ENCODE results near the gene ATP2C1. TPM values are rescaled to one million over a fixed set of nuclear protein-coding genes. Genes with fewer than 3 reads are reported as not detected.

The ATP2C1 gene
- total RNA-seq, 1 donor, result 136 TPM

DNA sequence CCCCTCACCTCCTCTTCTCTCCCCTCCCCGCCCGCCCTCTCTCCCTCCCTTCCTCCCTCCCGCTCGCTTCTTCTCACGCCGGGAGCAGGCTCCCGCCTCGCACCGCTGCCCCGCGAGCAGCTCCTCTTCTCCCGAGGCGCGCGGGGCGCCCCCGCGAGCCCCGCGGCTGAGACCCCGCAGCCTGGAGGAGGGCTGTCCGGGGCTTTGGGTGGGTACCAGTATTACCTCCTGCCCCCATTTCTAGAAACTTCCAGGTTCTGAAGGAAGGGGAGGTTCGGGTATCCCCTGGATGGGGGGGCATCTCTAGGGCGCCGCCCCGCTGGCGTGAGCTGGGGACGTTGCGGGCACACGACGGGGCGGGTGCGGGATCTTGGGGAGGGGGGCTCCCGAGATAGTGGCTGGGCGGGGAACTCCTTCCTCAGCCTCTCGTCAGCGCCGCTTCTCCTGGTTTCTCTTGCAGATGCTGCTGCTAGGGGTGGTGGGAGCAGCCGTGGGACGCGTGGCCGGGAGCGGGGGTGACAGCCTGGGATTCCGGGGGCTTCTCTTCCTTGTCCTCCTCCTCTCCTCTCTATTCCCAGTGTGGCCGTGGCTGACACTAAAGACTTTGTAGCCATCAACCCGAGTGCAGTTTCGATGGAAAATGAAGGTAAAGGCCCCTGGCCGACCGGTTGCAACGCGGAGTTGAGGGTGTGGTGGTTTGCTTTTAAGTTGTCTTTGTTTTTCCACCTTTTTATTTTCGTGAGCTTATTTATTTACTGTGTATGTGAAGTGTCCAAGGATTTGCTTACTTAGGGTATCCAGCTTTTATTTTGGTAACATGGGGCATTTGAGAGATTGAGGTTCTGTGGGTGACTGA lies 474 bp downstream of the ATP2C1 start:
- H3K4me3 ChIP-seq (ENCODE audit: low read depth, low read length), result peak overlapping the region; percentile 93
- DNase-seq (ENCODE audit: low read depth), result no peak
- TF ChIP-seq, protein P1, sequence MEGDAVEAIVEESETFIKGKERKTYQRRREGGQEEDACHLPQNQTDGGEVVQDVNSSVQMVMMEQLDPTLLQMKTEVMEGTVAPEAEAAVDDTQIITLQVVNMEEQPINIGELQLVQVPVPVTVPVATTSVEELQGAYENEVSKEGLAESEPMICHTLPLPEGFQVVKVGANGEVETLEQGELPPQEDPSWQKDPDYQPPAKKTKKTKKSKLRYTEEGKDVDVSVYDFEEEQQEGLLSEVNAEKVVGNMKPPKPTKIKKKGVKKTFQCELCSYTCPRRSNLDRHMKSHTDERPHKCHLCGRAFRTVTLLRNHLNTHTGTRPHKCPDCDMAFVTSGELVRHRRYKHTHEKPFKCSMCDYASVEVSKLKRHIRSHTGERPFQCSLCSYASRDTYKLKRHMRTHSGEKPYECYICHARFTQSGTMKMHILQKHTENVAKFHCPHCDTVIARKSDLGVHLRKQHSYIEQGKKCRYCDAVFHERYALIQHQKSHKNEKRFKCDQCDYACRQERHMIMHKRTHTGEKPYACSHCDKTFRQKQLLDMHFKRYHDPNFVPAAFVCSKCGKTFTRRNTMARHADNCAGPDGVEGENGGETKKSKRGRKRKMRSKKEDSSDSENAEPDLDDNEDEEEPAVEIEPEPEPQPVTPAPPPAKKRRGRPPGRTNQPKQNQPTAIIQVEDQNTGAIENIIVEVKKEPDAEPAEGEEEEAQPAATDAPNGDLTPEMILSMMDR (IDR thresholded peaks at IDR 0.05; ENCODE audit: insufficient read depth, low read depth, low read length), result no peak

DNA sequence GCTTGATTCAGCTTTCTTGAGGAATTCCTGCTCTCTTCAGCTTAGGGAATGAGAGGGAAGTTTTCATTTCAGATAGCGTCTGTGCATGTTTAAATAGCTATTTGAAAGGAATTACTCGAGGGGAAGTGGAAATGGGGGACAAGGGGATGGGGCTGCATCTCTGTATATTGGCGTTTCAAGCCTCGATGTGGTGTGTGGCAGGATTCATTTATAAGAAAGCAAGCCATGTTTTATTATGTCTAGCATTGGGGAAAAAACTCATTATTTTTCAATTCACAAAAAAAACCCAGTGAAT lies 1.0 kb downstream of the ATP2C1 start:
- TF ChIP-seq, protein P1 (IDR thresholded peaks at IDR 0.05; ENCODE audit: insufficient read depth, low read depth, low read length), result no peak
- peak overlapping the region; percentile 93 for H3K4me3 ChIP-seq (ENCODE audit: low read depth, low read length)
- no peak for DNase-seq (ENCODE audit: low read depth)

DNA sequence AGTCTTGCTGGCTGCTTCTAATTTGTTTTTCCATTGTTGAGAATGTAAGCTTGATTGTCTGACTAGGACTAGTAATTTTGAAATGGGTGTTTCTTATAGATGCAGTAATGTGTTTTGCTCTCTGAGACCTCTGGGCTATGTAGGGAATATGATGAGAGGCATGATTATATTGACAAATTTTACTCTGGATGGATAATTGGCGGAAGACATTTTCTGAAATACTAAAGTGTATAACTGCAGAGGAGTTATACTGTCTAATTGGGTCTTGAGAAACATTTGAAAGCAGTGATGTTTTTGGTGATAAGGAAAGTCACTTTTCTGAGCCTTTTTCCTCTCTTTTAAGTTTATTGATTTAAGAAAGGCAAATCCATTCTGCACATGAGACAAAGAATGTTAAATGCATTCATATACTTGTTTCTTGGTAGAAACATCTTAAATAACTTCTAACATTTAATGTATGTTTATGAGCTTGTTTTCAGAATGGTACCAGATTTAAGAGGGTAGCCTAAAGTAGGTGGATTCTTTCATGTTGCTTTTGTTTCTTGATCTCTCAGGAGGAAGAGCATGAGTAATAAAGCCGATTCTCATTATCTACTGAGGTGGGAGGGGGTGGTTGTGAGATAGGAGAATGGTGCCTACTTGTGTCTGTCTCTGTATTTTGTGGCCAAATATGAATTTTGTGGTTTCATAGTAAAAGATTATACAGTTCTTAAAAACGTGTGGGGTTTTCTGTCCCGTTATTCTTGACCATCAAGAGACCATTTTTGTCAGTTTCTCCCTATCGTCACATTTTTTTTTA lies 2.0 kb downstream of the ATP2C1 start:
- no peak for DNase-seq (ENCODE audit: low read depth)
- H3K4me3 ChIP-seq (ENCODE audit: low read depth, low read length), result peak overlapping the region; percentile 93
- TF ChIP-seq, protein P1 (IDR thresholded peaks at IDR 0.05; ENCODE audit: insufficient read depth, low read depth, low read length), result no peak

DNA sequence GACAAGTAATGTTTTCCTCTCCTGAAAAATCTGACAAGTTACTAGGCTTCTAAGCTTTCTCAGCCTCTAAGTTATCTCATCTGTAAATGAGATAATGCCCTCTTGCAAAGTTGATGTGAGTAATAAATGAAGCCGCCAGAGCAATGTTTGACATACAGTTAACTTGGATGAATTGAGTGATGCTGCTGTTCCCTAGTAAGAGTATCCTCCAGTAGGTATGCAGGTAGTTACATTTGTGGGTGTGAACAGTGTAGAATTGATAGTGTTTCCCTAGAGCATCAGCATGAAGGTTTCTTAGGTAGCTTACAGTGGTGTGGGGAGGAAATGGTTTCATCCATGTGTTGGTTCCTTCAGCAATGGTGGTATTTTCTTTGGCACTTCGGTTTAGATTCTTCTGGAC lies 3.4 kb downstream of the ATP2C1 start:
- no peak for DNase-seq (ENCODE audit: low read depth)
- H3K4me3 ChIP-seq (ENCODE audit: low read depth, low read length), result no peak overlapping the region
- TF ChIP-seq, protein P1 (IDR thresholded peaks at IDR 0.05; ENCODE audit: insufficient read depth, low read depth, low read length), result no peak

DNA sequence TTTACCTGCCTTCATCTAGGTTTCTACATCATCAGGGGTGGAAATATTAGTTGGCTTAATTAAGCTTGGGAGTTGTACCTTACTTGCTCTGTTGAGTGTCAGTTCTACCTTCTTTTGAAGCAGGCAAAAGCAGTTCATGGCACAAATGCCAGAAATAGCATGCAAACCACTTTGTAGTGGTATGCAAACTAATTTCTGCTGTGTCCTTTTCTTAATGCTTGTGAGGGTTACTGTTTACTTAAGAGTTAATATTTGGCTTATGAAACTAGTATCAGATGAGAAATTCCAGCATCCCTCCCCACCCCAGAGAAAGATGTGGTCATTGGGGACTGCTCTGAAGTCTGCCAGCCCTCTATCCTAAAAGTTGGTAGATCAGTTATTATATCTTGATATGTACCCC lies 7.1 kb downstream of the ATP2C1 start:
- no peak for DNase-seq (ENCODE audit: low read depth)
- H3K4me3 ChIP-seq (ENCODE audit: low read depth, low read length), result no peak overlapping the region
- TF ChIP-seq, protein P1 (IDR thresholded peaks at IDR 0.05; ENCODE audit: insufficient read depth, low read depth, low read length), result no peak

DNA sequence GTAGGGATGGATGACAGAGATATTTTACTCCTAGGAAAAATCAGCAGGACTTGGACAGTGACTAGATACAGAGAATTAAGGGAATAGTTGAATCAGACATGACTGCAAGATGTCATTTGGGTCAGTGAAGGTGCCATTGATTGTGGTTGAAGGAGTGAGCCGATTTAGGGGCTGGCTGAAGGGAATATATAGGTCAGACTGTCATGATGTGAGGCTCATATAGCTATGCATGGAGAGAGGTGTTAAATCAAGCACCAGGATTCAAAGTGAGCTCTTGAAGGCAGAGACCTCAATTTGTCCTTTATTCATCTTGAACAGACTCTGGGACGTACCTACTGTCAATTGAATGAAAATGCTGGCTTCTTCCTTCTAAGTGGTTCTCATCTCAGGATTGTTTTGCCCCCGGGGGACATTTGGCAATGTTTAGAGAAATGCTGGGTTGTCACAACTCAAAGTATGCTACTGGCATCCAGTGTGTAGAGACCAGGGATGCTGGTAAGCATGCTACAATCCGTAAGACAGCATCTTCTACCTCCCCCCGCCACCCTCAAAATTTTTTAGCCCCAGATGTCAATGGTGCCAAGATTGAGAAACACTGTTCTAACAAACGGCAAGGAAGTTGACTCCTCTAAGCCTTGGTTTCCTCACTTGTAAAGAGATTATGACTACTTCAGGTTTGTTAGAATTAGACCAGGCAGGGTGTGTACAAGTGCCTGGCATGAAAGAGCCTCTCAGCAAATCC lies 7.8 kb downstream of the ATP2C1 start:
- no peak for DNase-seq (ENCODE audit: low read depth)
- TF ChIP-seq, protein P1 (IDR thresholded peaks at IDR 0.05; ENCODE audit: insufficient read depth, low read depth, low read length), result no peak
- no peak overlapping the region for H3K4me3 ChIP-seq (ENCODE audit: low read depth, low read length)

Data from fibroblast of villous mesenchyme (primary cell).